HG02970 (cell line): Measurements from ENCODE around the gene PCSK2.
"Not testable (repeated sequence)": the region's sequence is repeated elsewhere in the genome, so short reads cannot be mapped to it uniquely, and the experiment has no call there.

Experiments
- ATAC-seq: cut with Tn5 transposase; IDR thresholded peaks from one replicate; pipeline ENCODE4 v1.9.1; 2021; ENCODE audit warnings: mild to moderate bottlenecking, moderate library complexity, moderate number of reproducible peaks; ENCODE audit not compliant: unreplicated experiment, low FRiP score

Gene PCSK2, protein sequence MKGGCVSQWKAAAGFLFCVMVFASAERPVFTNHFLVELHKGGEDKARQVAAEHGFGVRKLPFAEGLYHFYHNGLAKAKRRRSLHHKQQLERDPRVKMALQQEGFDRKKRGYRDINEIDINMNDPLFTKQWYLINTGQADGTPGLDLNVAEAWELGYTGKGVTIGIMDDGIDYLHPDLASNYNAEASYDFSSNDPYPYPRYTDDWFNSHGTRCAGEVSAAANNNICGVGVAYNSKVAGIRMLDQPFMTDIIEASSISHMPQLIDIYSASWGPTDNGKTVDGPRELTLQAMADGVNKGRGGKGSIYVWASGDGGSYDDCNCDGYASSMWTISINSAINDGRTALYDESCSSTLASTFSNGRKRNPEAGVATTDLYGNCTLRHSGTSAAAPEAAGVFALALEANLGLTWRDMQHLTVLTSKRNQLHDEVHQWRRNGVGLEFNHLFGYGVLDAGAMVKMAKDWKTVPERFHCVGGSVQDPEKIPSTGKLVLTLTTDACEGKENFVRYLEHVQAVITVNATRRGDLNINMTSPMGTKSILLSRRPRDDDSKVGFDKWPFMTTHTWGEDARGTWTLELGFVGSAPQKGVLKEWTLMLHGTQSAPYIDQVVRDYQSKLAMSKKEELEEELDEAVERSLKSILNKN

DNA sequence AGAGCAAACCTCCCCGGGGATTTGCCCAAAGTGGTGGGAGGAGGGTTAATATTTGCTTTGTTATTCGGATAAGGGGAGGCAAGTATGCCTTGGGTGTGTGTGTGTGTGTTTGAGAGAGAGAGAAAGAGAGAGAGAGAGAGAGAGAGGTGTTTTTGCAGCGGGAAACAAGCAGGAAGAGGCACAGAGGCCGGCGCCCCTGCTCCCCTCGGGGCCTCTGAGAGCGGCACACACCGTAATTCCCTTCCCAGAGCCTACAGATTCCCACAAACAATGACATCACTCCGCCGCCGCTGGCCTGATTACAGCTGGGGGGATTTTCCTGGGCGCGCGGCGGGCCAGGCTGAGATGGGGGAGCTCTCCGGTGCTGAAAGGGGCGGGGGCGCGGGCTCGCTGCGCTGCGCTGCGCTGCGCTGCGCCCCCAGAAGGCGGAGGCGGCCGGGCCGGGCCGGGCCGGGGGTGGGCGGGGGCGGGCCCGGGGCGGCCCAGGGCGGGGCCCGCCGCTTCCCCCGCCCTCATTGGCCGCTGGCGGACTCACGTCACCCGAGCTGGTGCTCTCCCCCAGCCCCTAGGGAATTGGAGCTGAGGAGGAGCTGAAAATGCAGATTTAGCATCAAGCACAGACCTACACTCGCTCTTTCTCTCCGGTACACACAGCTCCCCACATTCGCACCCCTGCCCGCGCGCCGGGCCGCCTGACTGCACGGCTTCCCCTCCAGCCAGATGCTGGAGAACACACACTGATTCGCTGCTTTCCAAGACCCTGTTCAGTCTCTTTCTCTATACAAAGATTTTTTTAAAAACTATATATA is at the start of gene PCSK2:
PCSK2 (plus strand) TSS at position 631 of the 809 bp plus-strand sequence. CDS start 266 bp downstream, outside the sequence.
- no peak for ATAC-seq

- no peak for ATAC-seq
Measured at GRCh38 chr20:17177341-17177740, 49.5 kb upstream of the PCSK2 start.

DNA sequence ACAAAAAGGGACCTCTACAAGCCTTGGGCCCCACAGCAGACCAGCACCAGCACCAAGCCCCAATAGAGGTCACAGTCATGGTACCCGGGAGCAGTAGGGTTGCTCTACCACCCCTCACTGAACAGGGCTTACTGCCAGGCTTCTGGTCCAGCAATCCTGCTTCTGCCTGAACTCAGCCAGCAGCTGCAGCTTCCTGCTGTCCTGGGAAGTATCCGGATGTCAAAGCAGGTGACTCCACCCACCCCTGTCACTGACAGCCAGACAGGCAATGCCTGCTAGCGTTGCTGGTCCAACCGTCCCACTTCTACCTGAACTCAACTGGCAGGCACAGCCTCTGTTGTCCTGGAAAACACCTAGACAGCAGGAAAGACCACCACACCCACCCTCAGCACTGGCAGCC is 47.0 kb upstream of the PCSK2 start:
- no peak for ATAC-seq

- ATAC-seq = no peak
Measured at GRCh38 chr20:17189976-17190695, 36.7 kb upstream of the PCSK2 start.

- no peak for ATAC-seq
Measured at GRCh38 chr20:17197041-17197440, 29.8 kb upstream of the PCSK2 start.

- no peak for ATAC-seq
Measured at GRCh38 chr20:17202030-17202429, 24.8 kb upstream of the PCSK2 start.

- no peak for ATAC-seq
Measured at GRCh38 chr20:17202673-17203072, 24.2 kb upstream of the PCSK2 start.

GRCh38 chr20:17205084-17205813 is 21.6 kb upstream of the PCSK2 start:
- ATAC-seq = no peak

GRCh38 chr20:17210387-17210786 is 16.5 kb upstream of the PCSK2 start:
- no peak for ATAC-seq

GRCh38 chr20:17210983-17211382 is 15.9 kb upstream of the PCSK2 start:
- no peak for ATAC-seq

DNA sequence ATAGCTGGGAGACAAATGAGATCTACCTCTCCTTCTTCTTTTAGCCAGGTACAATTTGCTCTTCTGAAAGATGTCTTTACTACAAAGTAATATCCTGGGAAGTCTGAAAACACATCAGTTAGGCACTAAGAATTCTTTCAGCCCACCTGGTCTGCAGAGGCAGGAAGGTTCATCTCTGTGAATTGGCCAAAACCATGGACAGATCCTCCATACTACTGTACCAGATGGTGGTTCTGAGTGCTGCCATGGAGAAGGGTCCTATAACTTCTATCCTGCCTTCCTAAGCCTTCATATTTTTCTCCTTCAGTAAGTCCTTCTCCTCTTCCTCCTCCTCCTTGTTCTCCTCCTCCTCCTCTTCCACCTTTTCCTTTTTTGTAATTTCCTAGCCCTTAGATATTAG is 11.7 kb upstream of the PCSK2 start:
- no peak for ATAC-seq

DNA sequence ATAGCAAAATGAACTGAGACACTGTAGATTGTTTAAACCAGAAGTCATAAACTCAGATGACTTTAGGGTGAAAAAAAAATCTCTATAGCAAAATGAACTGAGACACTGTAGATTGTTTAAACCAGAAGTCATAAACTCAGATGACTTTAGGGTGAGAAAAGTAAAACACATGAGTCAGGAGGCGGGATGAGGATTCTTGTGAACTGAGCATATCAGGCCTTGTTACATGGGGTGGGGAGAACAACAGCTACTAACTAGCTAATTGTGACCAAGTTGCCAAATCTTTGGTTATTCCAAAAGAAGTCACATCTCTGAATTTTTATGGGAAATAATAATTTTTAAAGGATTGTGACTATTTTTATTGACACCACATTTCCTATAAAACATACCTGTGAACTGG is 7.0 kb upstream of the PCSK2 start:
- not testable (repeated sequence) for ATAC-seq

- ATAC-seq = no peak
Measured at GRCh38 chr20:17223553-17223952, 3.3 kb upstream of the PCSK2 start.

DNA sequence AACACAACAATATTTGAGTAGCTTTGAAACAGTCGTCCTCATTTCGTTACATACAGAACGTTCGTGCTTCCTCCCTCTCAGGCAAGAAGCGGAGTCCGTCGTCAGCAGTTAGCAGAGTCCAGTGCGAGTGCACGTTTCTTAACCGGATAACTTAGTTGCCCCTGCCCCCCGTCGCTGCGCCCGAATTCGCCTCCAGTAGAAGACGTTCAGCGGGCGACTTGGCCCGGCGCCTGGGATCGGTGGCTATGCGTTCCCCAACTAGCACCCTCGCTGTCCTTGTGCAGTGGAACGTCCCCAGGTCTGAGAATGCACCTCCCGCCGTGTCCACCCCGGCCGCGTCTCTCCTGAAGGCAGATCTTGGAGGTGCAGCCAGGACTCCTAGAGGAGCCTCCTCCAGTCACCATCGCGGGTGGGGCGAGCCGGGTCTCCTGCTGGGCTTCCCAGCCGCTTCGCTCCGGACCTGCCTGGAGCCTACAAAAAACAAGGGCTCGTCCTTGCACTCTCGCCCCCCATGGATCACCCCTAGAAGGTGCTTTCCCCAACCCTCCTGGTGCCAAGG is 910 bp upstream of the PCSK2 start:
- ATAC-seq = no peak

- ATAC-seq = no peak
Measured at GRCh38 chr20:17227219-17227575, 357 bp downstream of the PCSK2 start.

DNA sequence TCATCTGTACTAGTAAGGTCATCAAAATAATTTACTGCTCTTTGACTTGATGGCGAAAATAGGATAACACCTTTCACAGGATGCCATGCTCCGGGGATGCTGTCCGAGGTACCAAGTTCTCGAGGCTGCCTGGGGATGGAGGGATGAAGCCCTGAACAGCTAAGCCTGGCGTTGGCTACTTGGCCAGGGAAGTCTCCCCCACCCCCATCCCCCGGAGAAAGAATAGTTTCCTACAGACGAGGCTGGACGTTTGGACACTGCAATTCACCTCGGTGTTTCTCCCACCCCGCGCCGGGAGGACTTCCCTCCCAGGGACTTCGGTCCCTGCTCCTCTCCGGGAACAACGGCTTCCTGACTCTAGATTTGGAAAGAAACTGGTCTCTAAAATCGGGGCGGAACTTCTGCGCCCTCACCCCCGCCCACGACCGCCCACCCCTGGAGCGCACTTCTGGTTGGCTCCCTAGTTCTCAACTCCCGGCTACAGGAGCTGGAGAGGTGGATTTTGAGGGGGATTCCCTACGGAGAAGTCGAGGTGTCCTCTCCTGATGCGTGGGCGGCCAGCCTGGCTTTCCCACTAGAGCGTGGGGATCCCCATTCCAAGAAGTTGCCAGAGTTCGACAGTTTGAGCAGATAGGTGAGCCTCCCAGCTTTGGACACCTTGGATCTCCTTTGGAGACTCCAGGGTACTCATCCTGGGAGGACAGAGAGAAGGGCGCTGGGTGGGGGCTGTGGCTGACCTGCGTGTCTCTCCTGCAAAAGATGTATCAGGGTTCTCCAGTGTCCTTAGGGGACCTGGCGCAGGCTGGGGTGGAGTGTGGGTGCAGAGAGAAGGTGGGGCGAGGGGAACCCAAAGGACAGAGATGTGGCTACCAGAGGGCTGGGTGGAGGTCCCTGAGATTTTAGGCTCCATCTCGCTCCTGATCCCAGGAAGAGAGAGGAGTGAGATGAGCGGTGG is 1.1 kb downstream of the PCSK2 start:
- ATAC-seq = no peak

GRCh38 chr20:17228624-17229061 is 1.8 kb downstream of the PCSK2 start:
- ATAC-seq = no peak

- ATAC-seq = no peak
Measured at GRCh38 chr20:17229256-17229655, 2.4 kb downstream of the PCSK2 start.
